ENCODE data around the gene HIF3A.
"Not testable (repeated sequence)": the region's sequence is repeated elsewhere in the genome, so short reads cannot be mapped to it uniquely, and the experiment has no call there.

HIF3A gene

DNA sequence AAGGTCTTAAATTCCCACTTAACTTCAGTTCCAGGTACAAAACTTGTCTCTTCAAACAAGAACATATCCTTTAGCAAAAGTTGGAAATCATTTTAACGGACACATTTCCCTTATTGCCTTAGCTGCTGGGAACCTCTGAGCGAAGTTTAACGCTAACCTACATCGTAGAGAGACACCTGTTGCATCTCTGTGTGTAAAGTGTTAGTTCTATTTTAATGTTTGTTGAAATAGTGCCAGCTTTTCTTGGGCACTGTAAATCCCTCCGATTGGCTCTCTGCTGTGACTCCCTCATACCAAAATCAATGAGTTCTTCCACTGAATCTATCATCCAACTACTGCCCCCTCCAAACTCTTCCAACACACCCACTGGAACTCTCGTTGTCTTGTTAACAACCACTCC lies 2.3 kb upstream of the HIF3A start:
- no peak for DNase-seq (ENCODE audit: low read depth)

DNA sequence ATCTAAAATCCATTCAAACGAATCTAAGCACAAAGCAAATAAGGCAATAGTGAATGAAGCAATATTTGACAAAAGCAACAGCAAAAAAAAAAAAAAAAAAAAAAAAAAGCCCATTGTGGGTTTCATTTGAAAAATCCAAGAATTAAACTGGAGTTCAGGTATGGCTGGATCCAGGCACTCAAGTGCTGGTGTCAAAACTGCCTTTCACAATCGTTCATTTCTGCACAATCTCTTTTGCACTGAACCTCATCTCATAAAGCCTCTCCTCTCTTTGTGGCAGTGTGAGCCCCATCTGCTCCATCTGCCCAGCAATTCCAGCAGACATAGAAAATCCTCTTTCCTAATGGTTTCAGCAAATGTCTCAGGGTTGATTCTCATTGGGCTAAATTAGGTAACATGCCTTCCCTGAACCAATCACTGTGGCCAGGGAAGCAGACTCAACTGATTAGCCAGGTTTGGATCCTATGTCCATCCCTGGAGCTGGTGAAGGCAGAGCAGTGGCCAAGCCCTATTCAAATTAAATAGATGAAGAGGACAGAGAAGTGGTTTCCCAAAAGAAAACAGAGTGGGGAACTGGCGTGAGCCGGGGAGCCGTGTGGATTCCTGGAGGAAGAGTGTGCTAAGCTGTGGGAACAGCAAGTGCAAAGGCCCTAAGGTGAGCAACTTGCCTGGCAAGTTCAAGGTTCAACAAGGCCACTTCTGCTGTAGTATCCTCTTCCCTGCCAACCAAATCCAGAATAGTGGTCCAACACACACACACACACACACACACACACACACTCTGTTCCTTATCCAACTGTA lies 1.2 kb upstream of the HIF3A start:
- DNase-seq (ENCODE audit: low read depth): no peak

DNA sequence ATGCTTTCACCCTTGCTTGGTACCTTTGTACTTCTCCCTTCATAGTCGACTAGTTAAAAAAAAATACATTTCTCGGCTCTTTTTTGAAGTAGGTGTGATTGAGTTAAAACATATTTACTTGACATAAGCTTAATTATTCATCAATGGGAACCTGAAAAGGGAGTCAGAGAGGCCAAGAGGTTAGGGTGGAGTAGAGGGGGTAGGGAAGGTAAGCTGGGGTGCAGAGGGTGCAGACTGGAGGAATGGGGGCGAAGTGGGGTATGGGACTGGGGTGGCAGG lies 701 bp upstream of the HIF3A start:
- DNase-seq (ENCODE audit: low read depth): no peak

DNA sequence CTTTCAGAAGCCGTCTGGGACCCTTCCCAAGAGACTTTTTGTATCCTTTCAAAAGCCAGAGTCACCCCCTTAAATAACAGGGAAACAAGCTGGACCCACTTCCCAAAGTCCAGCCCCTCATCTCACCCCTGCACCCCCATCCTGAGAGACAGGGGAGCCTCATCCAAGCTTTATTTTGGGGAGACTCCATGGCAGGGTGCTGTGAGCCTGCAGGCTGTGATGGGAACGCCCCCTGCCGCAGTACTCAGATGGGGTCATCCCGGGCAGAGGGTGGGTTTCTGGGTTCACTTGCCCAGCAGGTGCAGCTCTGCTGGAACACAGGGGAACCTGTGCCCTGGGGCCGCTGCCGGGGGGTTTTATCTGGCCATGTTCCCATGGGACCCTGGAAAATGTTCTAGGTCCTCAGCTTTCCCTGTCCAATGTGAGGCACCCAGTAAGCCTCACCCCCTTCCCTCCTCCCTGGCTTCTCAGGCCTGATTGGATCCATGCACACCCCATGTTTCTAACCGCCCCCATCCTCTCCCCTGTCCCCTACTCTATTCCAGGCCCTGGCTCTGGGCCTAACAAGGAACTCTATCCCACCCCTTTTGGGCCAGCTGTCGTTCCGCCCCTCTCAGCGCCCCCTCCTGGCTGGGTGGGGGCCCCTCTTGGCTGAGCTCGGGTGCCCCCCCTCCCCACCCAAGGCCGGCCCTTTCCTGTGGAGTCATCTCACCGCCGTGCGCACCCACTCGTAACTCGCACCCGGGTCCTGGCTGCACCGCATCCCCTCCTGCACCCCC lies 1.0 kb downstream of the HIF3A start:
- no peak for DNase-seq (ENCODE audit: low read depth)

DNA sequence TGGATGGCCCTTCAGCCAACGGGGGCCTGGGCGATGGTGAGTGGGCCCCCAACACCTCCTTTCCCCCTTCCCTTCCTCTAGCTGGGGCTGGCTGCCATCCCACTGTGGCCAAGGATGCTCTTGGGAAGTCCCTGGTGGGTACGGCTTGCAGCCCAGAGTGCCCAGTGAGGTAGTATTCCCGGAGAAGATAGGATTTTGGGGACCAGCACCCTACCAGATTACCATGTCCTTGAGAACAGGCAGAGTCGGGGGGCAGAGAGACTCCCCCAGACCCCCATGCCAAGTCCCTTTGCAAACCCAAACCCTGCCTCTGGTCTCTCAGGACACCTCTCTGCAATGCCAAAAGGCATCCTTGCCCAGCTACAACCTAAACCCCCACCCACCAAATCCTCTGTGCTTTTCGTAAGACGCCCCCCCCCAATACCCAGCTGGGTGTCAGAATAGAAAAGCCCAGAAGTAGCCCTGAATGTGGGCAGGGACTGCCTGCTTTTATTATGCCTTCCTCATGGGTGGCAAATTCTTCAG lies 1.7 kb downstream of the HIF3A start:
- DNase-seq (ENCODE audit: low read depth): no peak

DNA sequence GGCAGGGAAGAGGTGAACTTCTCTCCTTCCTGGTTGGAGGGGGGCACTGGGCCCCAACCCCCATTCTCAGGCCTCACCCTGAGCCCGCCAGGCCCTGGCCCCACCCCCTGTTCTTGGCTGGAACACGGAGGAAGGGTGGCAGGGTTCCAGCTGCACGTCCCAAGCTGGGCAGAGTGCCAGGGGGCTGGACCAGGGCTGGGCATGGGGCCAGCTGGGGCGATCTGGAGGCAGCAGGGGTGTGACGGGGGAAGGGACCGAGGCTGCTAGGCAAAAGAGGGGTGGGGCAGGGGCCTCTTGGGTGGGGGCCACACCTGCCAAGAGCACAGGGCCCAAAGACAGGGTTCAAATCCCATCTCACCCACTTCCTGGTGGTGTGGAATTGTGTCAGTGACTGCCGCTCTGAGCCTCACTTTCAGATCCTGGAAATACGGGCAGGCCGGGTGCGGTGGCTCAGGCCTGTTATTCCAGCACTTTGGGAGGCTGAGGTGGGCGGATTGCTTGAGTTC lies 2.2 kb downstream of the HIF3A start:
- DNase-seq (ENCODE audit: low read depth): peak; percentile 84

DNA sequence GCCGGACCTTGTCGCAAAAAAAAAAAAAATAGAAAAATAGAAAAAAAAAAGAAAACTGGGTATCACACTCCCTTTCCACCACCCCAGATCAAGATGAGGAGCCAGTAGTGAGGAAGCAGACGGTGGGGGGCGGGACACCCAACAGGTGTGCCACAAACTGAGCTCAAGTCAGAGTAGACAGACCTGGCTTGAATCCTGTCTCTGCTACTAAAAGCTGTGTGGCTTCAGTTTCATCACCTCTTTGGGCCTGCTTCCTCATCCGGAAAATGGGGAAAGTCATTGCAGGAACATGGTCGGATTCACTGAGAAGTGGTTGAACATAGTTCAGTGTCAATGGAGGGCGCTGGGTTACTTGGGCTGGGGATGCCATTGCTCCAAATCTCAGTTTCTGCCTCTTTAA lies 2.9 kb downstream of the HIF3A start:
- no peak for DNase-seq (ENCODE audit: low read depth)

DNA sequence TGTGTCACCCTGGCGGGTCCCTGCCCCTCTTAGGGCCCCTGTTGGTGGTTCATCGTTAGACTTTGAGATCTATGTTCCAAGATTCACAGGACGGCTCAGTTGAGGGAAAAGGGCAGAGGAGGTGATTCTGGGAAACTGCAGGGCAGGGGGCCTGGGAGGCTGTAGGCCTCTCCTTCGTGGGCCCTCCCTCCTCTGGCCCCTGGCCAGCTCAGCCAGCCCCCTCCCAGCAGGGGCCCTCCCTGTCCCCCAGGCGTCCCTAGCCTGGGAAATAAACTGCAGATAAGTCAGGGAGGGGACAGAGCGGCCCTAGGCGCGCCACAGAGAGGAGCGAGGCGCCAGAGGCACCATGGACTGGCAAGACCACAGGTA lies 6.5 kb downstream of the HIF3A start:
- DNase-seq (ENCODE audit: low read depth): no peak

DNA sequence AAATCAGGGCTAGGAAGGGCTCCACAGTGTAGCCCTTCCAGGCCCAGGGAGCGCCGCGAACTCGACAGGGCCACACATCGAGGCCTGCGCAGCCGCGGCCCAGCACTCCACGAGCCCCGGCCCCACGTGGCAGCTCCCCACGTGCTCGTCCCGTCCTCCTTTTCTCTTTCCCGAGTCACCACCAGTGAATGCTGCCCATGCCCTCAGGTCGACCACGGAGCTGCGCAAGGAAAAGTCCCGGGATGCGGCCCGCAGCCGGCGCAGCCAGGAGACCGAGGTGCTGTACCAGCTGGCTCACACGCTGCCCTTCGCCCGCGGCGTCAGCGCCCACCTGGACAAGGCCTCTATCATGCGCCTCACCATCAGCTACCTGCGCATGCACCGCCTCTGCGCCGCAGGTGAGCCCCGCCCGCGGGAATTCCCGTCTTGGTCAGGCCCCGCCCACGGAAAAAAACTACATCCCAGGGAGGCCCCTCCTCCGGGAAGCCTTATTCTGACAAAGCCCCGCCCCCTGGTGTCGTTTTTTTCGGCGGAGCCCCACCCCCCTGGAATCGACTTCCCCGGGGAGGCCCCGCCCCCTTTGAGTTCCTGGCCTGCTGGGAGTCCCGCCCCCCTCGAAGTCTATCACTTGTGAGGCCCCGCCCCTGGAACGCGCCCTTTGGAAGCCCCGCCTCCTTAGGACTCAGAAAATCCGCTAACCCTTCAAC lies 7.0 kb downstream of the HIF3A start:
- DNase-seq (ENCODE audit: low read depth): no peak

DNA sequence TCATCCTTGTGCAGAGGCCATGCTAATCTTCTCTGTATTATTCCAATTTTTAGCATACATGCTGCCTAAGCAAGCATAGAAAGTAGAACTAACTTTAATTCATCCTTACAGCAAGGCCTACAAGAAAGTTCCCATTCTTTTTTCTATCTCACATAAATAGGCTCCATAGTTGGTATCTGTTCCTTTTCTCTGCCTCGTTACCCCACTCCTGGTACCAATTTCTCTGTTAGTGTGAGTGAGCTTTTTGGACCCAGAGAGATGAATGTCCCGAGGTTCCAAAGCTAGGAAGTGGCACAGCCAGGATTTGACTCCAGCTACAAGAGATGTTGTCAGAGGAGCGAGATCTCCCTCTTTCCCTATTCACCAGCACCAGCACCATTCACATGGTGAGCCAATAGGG lies 9.7 kb downstream of the HIF3A start:
- no peak for DNase-seq (ENCODE audit: low read depth)

DNA sequence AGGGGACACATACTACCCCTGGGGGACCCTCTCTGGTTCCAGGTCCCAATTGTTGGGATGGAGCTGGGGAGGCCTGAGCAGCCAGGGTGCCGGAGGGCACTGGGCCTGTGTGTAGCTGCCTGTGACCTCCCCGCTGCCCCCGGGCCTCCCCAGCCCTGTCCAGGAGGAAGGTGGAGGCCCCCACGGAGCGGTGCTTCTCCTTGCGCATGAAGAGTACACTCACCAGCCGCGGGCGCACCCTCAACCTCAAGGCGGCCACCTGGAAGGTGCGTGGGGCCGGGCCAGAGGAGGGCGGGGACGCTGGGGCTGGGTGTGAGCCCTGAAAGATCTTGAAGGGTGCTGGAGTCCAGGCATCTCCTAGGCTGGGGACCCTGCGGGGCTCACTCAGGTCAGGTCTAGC lies 11.7 kb downstream of the HIF3A start:
- DNase-seq (ENCODE audit: low read depth): no peak

DNA sequence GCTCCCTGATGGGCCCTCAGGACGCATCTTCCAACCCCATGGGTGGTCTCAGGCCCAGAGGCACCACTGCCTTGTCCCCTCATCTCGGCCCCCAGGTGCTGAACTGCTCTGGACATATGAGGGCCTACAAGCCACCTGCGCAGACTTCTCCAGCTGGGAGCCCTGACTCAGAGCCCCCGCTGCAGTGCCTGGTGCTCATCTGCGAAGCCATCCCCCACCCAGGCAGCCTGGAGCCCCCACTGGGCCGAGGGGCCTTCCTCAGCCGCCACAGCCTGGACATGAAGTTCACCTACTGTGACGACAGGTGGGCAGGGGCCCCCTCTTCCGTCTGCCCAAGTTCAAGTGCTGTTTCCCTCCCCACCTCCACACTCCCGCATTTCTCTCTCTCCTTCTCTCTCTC lies 12.2 kb downstream of the HIF3A start:
- no peak for DNase-seq (ENCODE audit: low read depth)

DNA sequence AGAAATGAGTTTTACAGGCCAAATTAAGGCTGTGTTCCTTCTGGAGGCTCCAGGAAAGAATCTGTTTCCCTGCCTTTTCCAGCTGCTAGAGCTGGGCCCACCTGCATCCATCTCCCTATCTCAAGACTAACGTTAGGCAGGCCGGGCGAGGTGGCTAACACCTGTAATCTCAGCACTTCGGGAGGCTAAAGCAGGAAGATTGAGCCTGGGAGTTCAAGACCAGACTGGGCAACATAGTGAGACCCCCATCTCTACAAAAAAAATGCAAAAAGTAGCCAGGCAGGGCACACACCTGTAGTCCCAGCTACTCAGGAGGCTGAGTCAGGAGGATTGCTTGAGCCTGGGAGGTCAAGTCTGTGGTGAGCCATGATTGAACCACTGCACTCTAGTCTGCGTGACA lies 14.6 kb downstream of the HIF3A start:
- no peak for DNase-seq (ENCODE audit: low read depth)

DNA sequence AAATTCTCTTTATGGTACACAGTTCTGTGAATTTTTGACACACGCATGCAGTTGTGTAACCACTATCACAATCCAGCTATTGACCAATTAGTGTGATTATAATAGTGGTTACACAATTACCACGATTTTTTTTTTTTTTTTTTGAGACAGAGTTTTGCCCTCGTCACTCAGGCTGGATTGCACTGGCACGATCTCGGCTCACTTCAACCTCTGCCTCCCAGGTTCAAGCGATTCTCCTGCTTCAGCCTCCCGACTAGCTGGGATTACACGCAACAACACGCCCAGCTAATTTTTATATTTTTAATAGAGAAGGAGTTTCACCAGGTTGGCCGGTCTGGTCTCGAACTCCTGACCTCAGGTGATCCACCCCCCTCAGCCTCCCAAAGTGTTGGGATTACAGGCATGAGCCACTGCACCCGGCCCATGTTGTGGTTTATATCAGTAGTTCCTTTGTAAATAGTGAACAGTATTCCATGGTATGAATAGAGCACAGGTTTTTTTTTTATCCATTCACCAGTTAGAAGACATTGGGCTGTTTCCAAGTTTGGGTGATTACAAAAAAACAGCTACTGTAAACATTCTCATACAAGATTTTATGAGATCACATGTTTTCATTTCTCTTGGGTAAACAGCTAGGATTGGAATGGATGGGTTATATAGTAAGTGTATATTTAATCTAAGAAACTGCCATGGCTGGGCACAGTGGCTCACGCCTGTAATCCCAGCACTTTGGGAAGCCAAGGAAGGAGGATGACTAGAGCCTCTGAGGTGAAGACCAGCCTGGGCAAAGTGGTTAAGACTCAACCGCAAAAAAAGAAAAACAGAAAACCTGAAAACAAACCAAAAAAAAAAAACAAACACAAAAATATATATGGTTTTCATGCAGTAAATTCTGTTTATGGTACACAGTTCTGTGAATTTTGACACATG lies 17.0 kb downstream of the HIF3A start:
- DNase-seq (ENCODE audit: low read depth): peak; percentile 27

DNA sequence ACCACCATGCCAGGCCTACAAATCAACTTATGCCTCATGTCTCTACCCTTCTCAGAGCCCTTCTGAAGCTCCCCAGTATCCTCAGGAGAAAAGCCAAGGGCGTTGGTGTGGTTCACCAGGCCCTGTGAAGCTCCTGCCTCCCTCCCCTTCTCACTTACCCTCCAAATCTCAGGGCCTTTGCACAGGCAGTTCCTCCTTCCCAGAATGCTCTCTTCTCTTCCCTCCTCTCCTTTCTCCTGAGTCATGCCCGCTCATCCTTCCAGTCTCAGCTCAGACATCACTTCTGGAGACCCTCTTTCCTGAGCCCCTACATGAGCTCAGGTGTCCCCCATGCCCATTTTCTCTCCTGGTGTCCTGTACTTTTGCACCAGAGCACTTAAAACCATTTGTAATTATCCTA lies 20.5 kb downstream of the HIF3A start:
- no peak for DNase-seq (ENCODE audit: low read depth)

DNA sequence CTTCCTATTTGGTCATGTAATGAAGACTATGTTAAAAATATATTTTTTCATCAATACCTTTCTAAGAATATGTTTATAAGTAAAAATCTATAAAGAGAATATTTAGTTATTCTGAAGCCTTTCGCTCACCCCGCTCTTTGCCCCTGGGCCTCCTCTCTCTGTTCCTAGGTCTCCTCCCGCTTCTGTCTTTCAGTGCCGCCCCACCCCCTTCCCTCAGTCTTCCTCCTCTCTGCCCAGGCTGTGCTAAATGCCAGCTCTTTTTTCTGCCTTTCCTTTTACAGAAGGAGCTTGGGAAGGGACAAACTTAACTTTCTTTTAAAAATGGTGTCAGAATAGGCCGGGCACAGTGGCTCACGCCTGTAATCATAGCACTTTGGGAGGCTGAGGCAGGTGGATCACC lies 22.8 kb downstream of the HIF3A start:
- no peak for DNase-seq (ENCODE audit: low read depth)

DNA sequence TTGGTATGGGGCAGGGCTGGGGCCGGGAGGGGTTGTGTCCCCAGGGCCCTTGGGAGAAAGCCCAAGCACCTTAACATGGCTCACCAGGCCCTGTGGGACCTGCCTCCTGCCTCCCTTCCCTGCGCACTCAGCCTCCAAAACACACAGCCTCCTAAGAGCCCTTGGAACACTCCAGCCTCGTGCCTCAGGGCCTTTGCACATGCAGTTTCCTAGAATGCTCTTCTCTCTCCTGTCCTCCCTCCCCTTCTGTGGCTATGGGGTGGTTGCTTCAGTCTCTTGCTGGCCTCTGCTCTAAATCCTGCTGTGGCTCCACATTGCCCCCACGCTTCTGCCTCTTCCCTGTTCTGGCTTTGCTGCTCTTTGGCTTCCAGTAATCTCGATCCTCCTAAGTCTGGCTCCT lies 23.7 kb downstream of the HIF3A start:
- DNase-seq (ENCODE audit: low read depth): no peak

DNA sequence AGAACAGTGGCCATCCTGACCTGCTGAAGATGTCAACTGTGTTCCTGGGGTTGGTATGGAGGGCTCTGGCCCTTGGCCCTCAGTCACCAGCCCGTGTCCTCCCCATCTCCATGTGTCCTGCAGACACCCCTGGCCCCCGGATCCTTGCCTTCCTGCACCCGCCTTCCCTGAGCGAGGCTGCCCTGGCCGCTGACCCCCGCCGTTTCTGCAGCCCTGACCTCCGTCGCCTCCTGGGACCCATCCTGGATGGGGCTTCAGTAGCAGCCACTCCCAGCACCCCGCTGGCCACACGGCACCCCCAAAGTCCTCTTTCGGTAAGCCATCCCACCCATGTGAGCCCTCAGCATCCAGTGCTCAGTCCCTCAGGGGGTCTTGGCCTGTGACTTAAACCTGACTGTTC lies 24.8 kb downstream of the HIF3A start:
- no peak for DNase-seq (ENCODE audit: low read depth)

DNA sequence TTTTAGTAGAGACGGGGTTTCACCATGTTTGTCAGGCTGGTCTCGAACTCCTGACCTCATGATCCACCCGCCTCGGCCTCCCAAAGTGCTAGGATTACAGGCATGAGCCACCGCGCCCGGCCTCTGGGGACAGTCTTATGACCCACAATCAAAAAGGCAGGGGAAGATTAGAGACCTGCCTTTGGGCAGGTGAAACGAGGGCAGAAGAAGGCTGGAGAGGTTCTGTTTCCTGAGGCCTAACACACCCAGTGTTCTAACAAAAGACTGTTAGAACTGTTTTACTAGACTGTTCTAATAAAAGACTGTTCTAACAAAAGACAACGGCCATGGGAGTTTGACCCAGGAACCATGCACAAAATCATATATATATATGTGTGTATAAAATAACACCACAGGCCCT lies 26.4 kb downstream of the HIF3A start:
- DNase-seq (ENCODE audit: low read depth): not testable (repeated sequence)

DNA sequence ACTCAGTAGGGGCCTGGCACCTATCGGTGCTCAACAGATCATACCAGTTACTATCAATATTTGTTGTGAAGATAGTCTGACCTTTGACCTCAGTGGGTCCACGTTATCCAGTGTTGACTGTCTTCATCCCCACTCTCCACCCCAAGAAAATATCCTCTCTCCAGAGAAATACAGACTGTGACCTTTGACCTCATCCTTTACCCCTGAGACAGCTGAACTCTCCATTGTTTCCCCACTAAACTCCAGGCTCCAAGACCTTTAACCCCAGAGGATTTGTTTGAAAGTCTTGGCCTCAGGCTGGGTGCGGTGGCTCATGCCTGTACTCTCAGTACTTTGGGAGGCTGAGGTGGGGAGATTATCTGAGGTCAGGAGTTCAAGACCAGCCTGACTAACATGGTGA lies 27.4 kb downstream of the HIF3A start:
- DNase-seq (ENCODE audit: low read depth): no peak

DNA sequence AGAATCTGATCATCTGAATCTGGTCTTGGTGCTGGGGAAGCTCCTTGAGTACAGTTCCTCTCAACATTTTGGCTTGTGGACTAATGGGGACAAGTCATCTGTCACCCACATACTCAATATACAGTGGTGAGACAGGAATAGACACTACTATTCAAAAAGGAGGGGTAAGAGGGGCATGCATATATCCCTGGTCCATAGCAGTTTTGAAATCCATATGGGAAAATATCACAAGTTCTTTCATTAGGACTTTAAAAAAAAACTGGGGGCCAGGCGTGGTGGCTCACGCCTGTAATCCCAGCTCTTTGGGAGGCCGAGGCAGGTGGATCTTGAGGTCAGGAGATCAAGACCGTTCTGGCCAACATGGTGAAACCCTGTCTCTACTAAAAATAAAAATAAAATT lies 29.8 kb downstream of the HIF3A start:
- DNase-seq (ENCODE audit: low read depth): no peak

DNA sequence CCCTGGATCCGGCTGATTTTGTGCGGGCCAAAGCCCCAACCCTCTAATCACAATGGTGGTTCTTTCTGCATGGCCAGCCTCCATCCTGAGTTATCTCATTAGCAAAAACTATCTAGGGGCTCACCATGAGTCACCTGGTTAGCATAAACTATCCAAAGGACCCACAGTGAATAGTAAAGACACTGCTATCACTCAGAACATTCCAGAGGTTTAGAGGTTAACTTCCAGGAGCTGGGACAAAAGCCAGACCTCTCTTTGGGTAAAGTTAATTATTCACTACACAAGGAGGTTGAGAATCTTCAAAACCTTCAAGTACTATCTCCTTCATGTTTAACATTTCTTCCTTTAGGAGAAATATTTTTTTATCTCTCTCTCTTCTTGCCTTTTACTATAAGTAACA lies 31.2 kb downstream of the HIF3A start:
- DNase-seq (ENCODE audit: low read depth): peak; percentile 8

Data from EH (cell line).